ENCODE results near the gene ANKS3. TPM values are rescaled to one million over a fixed set of nuclear protein-coding genes. Genes with fewer than 3 reads are reported as not detected.

ANKS3 gene
- polyA plus RNA-seq, 2 of the 4 experiments (the other 2 are of a cell fraction), result 22.7 to 27.1 TPM

DNA sequence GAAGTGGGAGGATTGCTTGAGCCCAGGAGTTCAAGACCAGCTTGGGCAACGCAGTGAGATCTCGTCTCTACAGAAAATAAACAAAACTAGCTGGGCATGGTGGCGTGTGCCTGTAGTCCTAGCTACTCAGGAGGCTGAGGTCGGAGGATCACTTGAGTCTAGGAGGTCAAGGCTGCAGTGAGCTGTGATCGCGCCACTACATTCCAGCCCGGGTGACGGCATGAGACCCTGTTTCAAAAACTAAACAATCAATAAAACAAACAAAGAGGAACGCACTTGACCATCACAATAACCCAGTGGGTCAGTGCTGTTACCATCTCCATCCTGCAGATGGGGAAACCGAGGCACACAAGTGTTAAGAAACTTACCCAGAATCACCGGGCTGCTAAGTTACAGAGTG lies 19.2 kb upstream of the ANKS3 start:
- FAIRE-seq, result no peak
- no peak for ATAC-seq
- TF ChIP-seq HES2 (IDR thresholded peaks at IDR 0.05) (no peak), ATOH8 (CRISPR knock-in tag; IDR thresholded peaks at IDR 0.05; ENCODE audit: low read depth) (no peak), HDAC2 (IDR thresholded peaks at IDR 0.05) (no peak), CTCF (IDR thresholded peaks at IDR 0.05) (no peak), HEYL (CRISPR knock-in tag; IDR thresholded peaks at IDR 0.05) (no peak), HOXB5 (CRISPR knock-in tag; IDR thresholded peaks at IDR 0.05) (no peak), MYC (IDR thresholded peaks at IDR 0.05; ENCODE audit: borderline replicate concordance, low read length) (no peak), FOSL2 (IDR thresholded peaks at IDR 0.05) (no peak), FOSL2 (CRISPR knock-in tag; IDR thresholded peaks at IDR 0.05) (no peak), USF2 (IDR thresholded peaks at IDR 0.05) (no peak), ELK1 (IDR thresholded peaks at IDR 0.05; ENCODE audit: low read depth, low read length) (no peak), CEBPB (IDR thresholded peaks at IDR 0.05) (no peak), SMC3 (IDR thresholded peaks at IDR 0.05) (no peak), RCOR1 (IDR thresholded peaks at IDR 0.05; ENCODE audit: low read depth, low read length) (no peak), CHD4 (IDR thresholded peaks at IDR 0.05; ENCODE audit: borderline replicate concordance) (no peak), HOXB13 (CRISPR knock-in tag; IDR thresholded peaks at IDR 0.05; ENCODE audit: low read depth) (no peak), MAX (IDR thresholded peaks at IDR 0.05) (no peak), MAZ (IDR thresholded peaks at IDR 0.05; ENCODE audit: borderline replicate concordance, low read depth, low read length) (no peak), KDM1A (IDR thresholded peaks at IDR 0.05; ENCODE audit: low read depth) (no peak), SREBF2 (IDR thresholded peaks at IDR 0.05) (no peak)
- TF ChIP-seq, protein P1, sequence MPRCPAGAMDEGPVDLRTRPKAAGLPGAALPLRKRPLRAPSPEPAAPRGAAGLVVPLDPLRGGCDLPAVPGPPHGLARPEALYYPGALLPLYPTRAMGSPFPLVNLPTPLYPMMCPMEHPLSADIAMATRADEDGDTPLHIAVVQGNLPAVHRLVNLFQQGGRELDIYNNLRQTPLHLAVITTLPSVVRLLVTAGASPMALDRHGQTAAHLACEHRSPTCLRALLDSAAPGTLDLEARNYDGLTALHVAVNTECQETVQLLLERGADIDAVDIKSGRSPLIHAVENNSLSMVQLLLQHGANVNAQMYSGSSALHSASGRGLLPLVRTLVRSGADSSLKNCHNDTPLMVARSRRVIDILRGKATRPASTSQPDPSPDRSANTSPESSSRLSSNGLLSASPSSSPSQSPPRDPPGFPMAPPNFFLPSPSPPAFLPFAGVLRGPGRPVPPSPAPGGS (IDR thresholded peaks at IDR 0.05), result no peak
- DNase-seq (ENCODE audit: low read depth in 1 of 2, low spot score in 1 of 2), result no peak
- POLR2A ChIA-PET, result no interaction called here
- Histone ChIP-seq H3K4me2 (no peak overlapping the region), H3K9me3 (peaks cover 2% of the 10 kb centered on the region; the same call in 1 of the 3 replicates), H3K27ac (no peak overlapping the region), H3K4me3 (no peak overlapping the region), H3K4me1 (no peaks in the 10 kb centered on the region)
- WGBS (ENCODE audit: missing lambda C conversion rate), result 90% methylated on average over 11 of the region's 11 CpGs
- CTCF ChIA-PET, result no interaction called here

Data from A549 (cell line).